GM12801 (cell line): Measurements from ENCODE around the gene RGS18.

Experiments
- TF ChIP-seq, protein P1 (sequence below): IDR thresholded peaks from one replicate; pipeline ENCODE4 v1.5.1; 2011; ENCODE audit warnings: control low read depth; ENCODE audit not compliant: insufficient read length; ENCODE audit errors: extremely low read depth

Gene RGS18, protein sequence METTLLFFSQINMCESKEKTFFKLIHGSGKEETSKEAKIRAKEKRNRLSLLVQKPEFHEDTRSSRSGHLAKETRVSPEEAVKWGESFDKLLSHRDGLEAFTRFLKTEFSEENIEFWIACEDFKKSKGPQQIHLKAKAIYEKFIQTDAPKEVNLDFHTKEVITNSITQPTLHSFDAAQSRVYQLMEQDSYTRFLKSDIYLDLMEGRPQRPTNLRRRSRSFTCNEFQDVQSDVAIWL

DNA sequence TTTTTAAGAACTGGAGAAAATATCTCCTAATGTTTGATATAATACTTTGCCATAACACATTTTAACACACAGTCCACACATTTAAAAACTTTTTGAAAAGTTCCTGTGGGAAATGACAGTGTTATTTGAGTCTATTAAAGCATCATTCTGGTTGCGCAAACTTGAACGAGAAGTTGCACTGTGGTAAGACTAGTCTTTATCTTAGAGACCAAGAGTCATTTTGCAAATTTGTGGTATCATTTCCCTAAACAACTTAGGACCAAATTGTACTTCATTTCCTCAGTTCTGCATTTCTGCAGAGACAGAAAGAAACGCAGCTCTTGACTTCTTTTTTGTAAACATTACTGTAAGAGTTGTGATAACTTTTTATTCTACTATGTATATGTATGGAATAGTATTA lies at the start of gene RGS18:
Gene RGS18, plus strand, starts transcription at position 282 of the 400 bp plus-strand sequence. CDS start 176 bp downstream, outside the sequence.
- TF ChIP-seq, protein P1, sequence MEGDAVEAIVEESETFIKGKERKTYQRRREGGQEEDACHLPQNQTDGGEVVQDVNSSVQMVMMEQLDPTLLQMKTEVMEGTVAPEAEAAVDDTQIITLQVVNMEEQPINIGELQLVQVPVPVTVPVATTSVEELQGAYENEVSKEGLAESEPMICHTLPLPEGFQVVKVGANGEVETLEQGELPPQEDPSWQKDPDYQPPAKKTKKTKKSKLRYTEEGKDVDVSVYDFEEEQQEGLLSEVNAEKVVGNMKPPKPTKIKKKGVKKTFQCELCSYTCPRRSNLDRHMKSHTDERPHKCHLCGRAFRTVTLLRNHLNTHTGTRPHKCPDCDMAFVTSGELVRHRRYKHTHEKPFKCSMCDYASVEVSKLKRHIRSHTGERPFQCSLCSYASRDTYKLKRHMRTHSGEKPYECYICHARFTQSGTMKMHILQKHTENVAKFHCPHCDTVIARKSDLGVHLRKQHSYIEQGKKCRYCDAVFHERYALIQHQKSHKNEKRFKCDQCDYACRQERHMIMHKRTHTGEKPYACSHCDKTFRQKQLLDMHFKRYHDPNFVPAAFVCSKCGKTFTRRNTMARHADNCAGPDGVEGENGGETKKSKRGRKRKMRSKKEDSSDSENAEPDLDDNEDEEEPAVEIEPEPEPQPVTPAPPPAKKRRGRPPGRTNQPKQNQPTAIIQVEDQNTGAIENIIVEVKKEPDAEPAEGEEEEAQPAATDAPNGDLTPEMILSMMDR: no peak

DNA sequence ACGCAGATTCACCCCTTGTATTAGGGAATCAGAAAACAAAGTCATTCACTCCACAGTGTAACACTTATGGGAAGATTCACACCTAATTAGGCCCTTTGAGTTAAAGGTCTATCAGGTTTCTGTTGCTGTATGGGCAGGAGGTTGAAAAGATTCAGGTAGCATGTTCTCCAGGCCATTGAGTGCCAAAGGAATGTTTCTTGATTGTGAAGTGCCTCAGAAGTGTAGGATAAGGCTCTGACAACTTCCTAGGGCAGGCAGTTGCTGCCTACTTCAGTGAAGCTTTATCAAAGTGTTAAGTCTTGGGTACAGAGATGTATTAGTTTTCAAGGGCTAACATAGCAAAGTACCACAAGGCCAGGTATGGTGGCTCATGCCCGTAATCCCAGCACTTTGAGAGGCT lies 48.7 kb upstream of the RGS18 start:
- TF ChIP-seq, protein P1: no peak

DNA sequence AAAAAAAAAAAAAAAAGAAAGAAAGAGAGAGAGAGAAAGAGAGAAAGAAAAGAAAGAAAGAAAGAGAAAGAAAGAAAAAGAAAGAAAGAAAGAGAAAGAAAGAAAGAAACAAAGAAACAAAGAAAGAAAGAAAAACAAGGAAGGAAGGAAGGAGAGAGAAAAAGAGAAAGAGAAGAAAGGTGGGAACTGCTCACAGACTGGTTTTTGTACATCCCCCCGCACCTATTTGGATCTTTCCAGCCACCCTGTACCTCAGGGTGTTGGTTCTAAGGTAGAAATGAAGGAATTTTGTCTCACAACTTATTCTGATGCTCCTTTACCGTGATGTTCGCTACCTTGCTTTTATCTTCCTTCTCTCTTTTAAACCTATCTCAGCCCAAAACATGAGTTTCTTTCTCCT lies 43.3 kb upstream of the RGS18 start:
- TF ChIP-seq, protein P1: no peak

DNA sequence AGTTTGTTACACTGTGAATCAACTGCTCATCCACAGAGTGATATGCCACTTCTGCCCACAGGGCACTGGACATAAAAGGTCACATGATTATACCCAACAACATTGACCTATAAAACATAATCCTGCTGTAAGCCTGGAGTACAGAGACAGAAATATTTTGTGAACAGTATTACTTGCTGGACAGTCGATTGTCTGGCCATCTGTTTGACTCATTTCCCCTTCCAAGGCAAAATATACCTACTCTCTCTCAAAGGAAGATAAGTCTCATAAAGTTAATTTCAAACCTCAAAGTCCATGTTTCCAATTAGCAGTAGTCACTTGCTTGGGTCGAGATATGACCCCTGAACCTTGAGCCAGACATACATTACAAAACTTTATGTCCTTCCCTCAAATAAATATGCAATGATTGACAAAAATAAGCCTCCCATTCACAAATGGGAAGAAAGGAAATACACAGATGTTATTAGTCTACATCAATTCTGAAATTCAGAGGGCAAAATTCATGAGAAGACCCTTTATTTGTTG lies 39.3 kb upstream of the RGS18 start:
- TF ChIP-seq, protein P1: no peak

DNA sequence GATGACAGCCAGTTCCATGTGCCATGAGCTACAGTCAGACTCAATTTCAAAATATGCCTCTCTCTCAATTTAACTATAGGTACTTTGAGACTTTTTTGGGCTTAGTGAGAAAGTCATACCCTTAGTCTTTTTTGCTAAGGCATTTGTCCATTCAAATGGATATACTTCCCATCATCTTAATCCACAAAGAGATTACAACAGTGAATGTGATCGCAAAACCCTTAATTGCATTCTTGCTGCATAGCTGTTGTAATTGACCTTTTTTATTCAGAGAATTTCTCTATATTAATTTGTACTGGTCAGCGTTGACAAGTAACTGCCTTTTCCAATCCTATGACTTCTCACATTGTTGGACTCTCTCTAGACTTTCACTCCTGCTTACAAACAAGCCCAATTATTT lies 38.6 kb upstream of the RGS18 start:
- TF ChIP-seq, protein P1: no peak

DNA sequence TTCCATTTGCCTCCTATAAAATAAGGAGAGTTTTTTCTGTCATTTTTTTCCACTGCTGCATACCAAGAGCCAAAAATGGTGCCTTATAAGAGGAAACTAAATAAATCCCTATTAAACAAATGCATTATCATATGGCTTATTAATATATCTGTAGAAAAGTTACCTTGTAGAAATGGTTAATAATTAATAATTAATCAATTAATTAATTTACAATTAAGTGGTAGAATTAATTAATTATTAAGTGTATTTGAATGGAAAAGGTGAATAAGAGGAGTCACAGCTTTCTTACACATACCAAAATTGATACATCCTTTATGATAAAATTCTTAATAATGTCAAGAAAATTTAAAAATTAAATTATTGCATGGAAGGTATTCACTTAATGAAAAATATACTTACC lies 35.6 kb upstream of the RGS18 start:
- TF ChIP-seq, protein P1: no peak

DNA sequence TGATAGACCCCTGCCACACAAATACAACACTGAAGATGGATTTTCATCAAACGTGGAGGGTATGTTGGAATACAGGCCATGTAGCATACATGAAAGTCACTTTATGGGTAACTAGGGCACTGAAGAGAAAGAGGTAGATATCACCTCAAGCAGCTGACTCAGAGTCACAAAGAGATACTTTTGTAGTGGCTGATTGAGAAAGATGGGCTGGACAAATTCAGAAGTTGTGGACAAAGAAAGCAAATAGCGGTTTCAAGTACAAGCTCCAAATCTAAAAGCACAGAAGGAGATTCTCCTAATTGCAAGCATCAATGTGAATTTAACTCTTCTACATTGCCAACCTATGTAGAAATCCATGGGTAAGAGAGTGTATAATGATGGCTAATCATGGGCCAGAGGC lies 35.0 kb upstream of the RGS18 start:
- TF ChIP-seq, protein P1: no peak
